OCI-LY7 (cell line): ENCODE results near the gene HERC6. TPM values are rescaled to one million over a fixed set of nuclear protein-coding genes. Genes with fewer than 3 reads are reported as not detected.

Experiments
- BruUV-seq: library from RNA; stranded (reverse); fragments of 400-500 nt; replicated peaks from 2 replicates; lab custom pipeline; 2021; lab: Mats Ljungman, UMichigan
- CTCF ChIA-PET: fragments of 300-600 bp; sonication (Branson Sonifier 250); formaldehyde crosslinking; loops from one replicate; lab custom pipeline; 2022; ENCODE audit warnings: antibody characterized with exemption; ENCODE audit not compliant: unreplicated experiment; lab: Charles Lee
- POLR2A ChIA-PET: fragments of 300-600 bp; sonication (Branson Sonifier 250); formaldehyde crosslinking; loops from one replicate; lab custom pipeline; 2022; ENCODE audit warnings: antibody characterized with exemption; lab: Charles Lee
- DNase-seq: peaks from one replicate; pipeline ENCODE4 v3.0.0-alpha.2; 2015; ENCODE audit warnings: low spot score
- H2AFZ ChIP-seq: fragments of 200-600 bp; sonication (generic), shearing (Covaris generic); 2 replicates; pipeline ENCODE4 v1.6.1; 2014; ENCODE audit warnings: mild to moderate bottlenecking, antibody characterized with exemption, low read length, moderate library complexity
- H3K27ac ChIP-seq: fragments of 200-600 bp; sonication (generic); 2 replicates; pipeline ENCODE4 v1.5.1; 2014; ENCODE audit warnings: mixed run types, low read depth, mild to moderate bottlenecking, moderate library complexity, low read length, inconsistent platforms; ENCODE audit not compliant: poor library complexity, severe bottlenecking
- H3K36me3 ChIP-seq: fragments of 200-600 bp; sonication (generic); 2 replicates; pipeline ENCODE4 v1.6.1; 2014; ENCODE audit warnings: mild to moderate bottlenecking, antibody characterized with exemption, low read length, moderate library complexity, mixed read lengths; ENCODE audit not compliant: insufficient read depth
- H3K4me1 ChIP-seq: fragments of 200-600 bp; sonication (generic); 2 replicates; pipeline ENCODE4 v1.5.1; 2014; ENCODE audit warnings: mild to moderate bottlenecking, low read length; ENCODE audit not compliant: insufficient read depth, poor library complexity, severe bottlenecking
- H3K4me2 ChIP-seq: fragments of 200-600 bp; sonication (generic); 2 replicates; pipeline ENCODE4 v1.6.1; 2014; ENCODE audit warnings: mild to moderate bottlenecking, low read length
- H3K4me3 ChIP-seq: fragments of 200-600 bp; sonication (generic); 2 replicates; pipeline ENCODE4 v1.5.1; 2014; ENCODE audit warnings: mild to moderate bottlenecking, low read depth, low read length; ENCODE audit not compliant: poor library complexity, severe bottlenecking
- H3K79me2 ChIP-seq: fragments of 200-600 bp; sonication (generic); 2 replicates; pipeline ENCODE4 v1.6.1; 2016; ENCODE audit warnings: low read depth, mild to moderate bottlenecking, low read length, moderate library complexity, mixed read lengths; ENCODE audit not compliant: insufficient read depth
- H3K9me2 ChIP-seq: fragments of 200-600 bp; sonication (generic); 2 replicates; pipeline ENCODE4 v1.6.1; 2016; ENCODE audit warnings: mild to moderate bottlenecking, low read length, mixed read lengths; ENCODE audit not compliant: insufficient read depth
- H3K9me3 ChIP-seq: fragments of 200-600 bp; sonication (generic); 2 replicates; pipeline ENCODE4 v1.6.1; 2014; ENCODE audit warnings: mild to moderate bottlenecking, mixed run types, low read length, mixed read lengths
- H4K20me1 ChIP-seq: fragments of 200-600 bp; sonication (generic); 2 replicates; pipeline ENCODE4 v1.6.1; 2014; ENCODE audit warnings: mild to moderate bottlenecking, antibody characterized with exemption, low read length, moderate library complexity, mixed read lengths; ENCODE audit not compliant: insufficient read depth
- CTCF ChIP-seq: fragments of 200-600 bp; sonication (generic); conservative IDR thresholded peaks from 2 replicates; pipeline ENCODE4 v1.5.1; 2014; ENCODE audit warnings: mild to moderate bottlenecking, antibody characterized with exemption, low read length, moderate library complexity, mixed read lengths
- EZH2phosphoT487 ChIP-seq: fragments of 200-600 bp; sonication (generic); IDR thresholded peaks from 2 replicates; pipeline ENCODE4 v1.6.1; 2018; ENCODE audit warnings: low read depth, borderline replicate concordance, mild to moderate bottlenecking, mixed run types, antibody characterized with exemption, low read length, moderate library complexity, mixed read lengths
- intact Hi-C: fragments of 100-400 bp; cut with micrococcal nuclease; formaldehyde crosslinking; loops from one replicate; pipeline ENCODE4 v1.10.0; 2022; ENCODE audit not compliant: unreplicated experiment
- total RNA-seq, 2 experiments: library from RNA; depleted of rRNA in 1 of 2; stranded (reverse); fragments of >200 nt in 1 of 2; shearing (Covaris generic) in 1 of 2; gene quantifications; 2 replicates each; pipeline ENCODE4 v1.2.3, GENCODE V29; 2014 to 2022

The HERC6 gene
- total RNA-seq, 2 experiments from 2014 or later = 0.09 to 0.51 TPM

- H2AFZ ChIP-seq = no peak overlapping the region
- ChIA-PET CTCF (no interaction called here), POLR2A (no interaction called here)
- no peaks in the 10 kb centered on the region for H4K20me1 ChIP-seq
- no peak overlapping the region for H3K27ac ChIP-seq
- no peaks in the 10 kb centered on the region for H3K9me3 ChIP-seq
- no peak for DNase-seq
- H3K4me3 ChIP-seq = no peak overlapping the region
- H3K4me1 ChIP-seq = peaks cover 11% of the 10 kb centered on the region
- H3K36me3 ChIP-seq = no peaks in the 10 kb centered on the region
- intact Hi-C loops = no loop called here
- no TSS peak for BruUV-seq
- no peaks in the 10 kb centered on the region for H3K79me2 ChIP-seq
- no peak overlapping the region for H3K4me2 ChIP-seq
- TF ChIP-seq CTCF (no peak), EZH2phosphoT487 (no peak)
- H3K9me2 ChIP-seq = no peaks in the 10 kb centered on the region
Measured at GRCh38 chr4:88452912-88453311, 74.3 kb downstream of the HERC6 start.

DNA sequence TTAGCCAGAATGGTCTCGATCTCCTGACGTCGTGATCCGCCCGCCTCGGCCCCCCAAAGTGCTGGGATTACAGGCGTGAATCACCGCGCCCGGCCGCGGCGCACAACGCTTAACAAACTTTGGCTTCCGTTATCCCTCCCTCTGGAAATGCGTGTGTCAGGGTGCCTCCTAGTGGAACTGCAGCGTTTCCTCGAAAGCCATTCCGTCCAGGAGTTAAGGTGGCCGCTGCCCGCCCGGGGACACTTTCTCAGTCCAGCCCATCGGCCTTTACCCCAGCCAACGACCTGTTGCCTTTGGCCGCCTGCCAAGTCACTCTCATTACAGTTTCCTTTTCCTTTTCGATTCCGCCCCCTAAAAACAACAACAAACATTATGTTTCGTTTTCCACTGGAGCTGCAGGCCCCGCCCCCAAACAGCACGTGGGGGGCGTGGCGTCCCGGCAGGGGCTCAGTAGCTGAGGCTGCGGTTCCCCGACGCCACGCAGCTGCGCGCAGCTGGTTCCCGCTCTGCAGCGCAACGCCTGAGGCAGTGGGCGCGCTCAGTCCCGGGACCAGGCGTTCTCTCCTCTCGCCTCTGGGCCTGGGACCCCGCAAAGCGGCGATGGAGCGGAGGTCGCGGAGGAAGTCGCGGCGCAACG lies 78.1 kb downstream of the HERC6 start, which contains the start of gene HERC5:
TSS of gene HERC5 (plus strand) at position 450 of the 637 bp plus-strand sequence. CDS start at position 601, 151 bp downstream.
- H3K4me2 ChIP-seq = peak within 1 kb of the TSS; percentile 60
- H3K36me3 ChIP-seq = no peaks in the 10 kb centered on the region
- peaks cover 11% of the 10 kb centered on the region for H3K4me1 ChIP-seq
- TF ChIP-seq CTCF (peak; percentile 44), EZH2phosphoT487 (no peak)
- no peaks in the 10 kb centered on the region for H4K20me1 ChIP-seq
- H3K4me3 ChIP-seq = peak within 1 kb of the TSS; percentile 66
- ChIA-PET POLR2A (no interaction called here), CTCF (no interaction called here)
- H3K79me2 ChIP-seq = no peaks in the 10 kb centered on the region
- no peaks in the 10 kb centered on the region for H3K9me3 ChIP-seq
- intact Hi-C loops = no loop called here
- DNase-seq = peak; percentile 80
- peak within 1 kb of the TSS; percentile 63 for H2AFZ ChIP-seq
- no peaks in the 10 kb centered on the region for H3K9me2 ChIP-seq
- BruUV-seq = no TSS peak
- no peak within 1 kb of the TSS for H3K27ac ChIP-seq

DNA sequence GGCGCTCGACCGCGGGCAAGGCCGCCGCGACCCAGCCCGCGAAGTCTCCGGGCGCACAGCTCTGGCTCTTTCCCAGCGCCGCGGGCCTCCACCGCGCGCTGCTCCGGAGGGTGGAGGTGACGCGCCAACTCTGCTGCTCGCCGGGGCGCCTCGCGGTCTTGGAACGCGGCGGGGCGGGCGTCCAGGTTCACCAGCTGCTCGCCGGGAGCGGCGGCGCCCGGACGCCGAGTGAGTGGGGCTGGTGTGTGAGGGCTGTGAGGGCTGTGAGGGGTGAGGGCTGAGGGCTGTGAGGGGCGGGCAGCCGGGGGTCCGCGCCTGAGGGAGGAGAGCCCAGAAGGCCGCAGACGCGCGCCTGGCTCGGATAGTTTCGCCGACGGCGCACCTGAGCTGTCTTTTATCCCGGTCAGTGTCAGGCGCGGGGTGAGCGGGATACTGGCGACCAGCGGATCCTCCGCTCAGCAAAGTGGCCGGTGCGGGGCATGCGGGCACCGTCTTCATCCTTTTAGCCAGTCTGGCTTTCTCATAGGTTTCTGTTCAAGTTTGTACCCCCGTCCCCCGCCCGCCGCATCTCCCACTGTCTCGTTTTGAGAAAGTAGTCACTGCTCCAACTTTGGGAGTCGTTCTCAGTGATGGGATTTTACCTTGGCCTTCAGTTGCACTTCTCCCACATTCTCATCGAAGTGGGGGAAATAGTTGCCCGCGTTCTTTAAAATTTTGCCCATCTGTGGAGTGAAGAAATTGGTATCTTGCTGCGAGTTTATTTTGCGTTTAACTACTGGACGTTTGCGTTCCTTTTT lies 78.9 kb downstream of the HERC6 start:
- ChIA-PET POLR2A (no interaction called here), CTCF (no interaction called here)
- peaks cover 11% of the 10 kb centered on the region for H3K4me1 ChIP-seq
- no peaks in the 10 kb centered on the region for H3K9me2 ChIP-seq
- no peak overlapping the region for H3K27ac ChIP-seq
- intact Hi-C loops = no loop called here
- no peak for TF ChIP-seq EZH2phosphoT487
- TF ChIP-seq CTCF = no peak
- H3K4me3 ChIP-seq = peak overlapping the region; percentile 66
- H3K9me3 ChIP-seq = no peaks in the 10 kb centered on the region
- no peaks in the 10 kb centered on the region for H3K36me3 ChIP-seq
- H4K20me1 ChIP-seq = no peaks in the 10 kb centered on the region
- peak overlapping the region; percentile 60 for H3K4me2 ChIP-seq
- no TSS peak for BruUV-seq
- no peak for DNase-seq
- peak overlapping the region; percentile 63 for H2AFZ ChIP-seq
- no peaks in the 10 kb centered on the region for H3K79me2 ChIP-seq
